Subcutaneous preadipocyte (primary cell): ENCODE data around the gene DYNLRB2. TPM values are rescaled to one million over a fixed set of nuclear protein-coding genes. Genes with fewer than 3 reads are reported as not detected.

Experiments
- total RNA-seq: library from RNA; depleted of rRNA; stranded (reverse); fragments of >200 nt; gene quantifications from 2 replicates; pipeline ENCODE4 v1.2.3, GENCODE V29; 2012

The DYNLRB2 gene
- total RNA-seq: 0.73 TPM in 1 of 2 replicates, not detected in the other

DNA sequence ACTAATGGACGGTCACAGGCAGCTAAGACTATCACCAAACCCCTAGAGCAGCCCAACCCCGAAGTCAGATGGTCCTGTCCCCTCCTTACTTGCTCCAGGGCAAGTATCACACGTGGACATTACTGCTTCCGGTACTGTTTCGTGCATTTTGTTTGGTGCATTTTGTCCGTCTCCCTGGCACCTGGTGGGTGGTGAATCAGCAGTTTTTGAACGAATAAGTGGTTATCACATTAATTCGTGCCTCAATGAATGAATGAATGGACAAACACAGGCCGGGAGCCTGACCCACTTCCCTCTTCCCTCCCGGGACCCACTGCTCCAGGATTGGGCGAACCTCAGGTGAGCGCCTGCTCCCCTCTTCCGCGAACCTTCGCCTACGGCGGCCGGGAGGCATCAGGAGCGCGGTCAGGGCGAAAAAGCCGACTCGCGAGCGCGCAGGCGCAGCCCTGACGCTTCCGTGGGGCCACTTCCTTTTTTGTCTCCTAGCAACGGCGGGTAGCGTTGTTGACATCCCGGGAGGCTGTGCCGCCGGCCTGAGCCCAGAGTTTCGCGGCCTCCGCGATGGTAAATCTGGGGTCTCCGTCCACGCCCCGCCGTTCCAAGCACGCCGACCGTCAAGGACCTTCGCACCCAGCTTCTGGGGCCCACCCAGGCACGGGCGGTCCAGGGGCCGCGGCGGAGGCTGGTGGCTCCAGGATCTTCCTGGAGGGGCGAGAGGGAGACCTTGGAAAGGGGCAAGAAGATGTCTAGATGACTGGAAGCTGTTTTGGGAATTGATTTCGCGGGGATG is at the start of gene DYNLRB2:
Gene DYNLRB2, plus strand, starts transcription at position 478 of the 790 bp plus-strand sequence. Its CDS starts 84 bp downstream, at position 562.

